Retina (tissue), 1 donor: Measurements from ENCODE around the gene PRIMA1.

ENCODE experiments used
- DNase-seq: peaks from one replicate; pipeline ENCODE4 v3.0.0-alpha.2; 2016

PRIMA1 gene

GRCh38 chr14:93793555-93794324, 5.5 kb upstream of the PRIMA1 start:
- DNase-seq: no peak

GRCh38 chr14:93792391-93792790, 4.1 kb upstream of the PRIMA1 start:
- DNase-seq: no peak

- no peak for DNase-seq
Observed at GRCh38 chr14:93790966-93791365, 2.7 kb upstream of the PRIMA1 start.

- peak; percentile 85 for DNase-seq
Observed at GRCh38 chr14:93789228-93790130, 1.2 kb upstream of the PRIMA1 start.

GRCh38 chr14:93788543-93789227, 400 bp upstream of the PRIMA1 start:
- no peak for DNase-seq

- DNase-seq: peak; percentile 64
Observed at GRCh38 chr14:93787465-93788292, 606 bp downstream of the PRIMA1 start.

- DNase-seq: no peak
Observed at GRCh38 chr14:93785423-93785822, 2.9 kb downstream of the PRIMA1 start.

- no peak for DNase-seq
Observed at GRCh38 chr14:93784878-93785277, 3.4 kb downstream of the PRIMA1 start.

GRCh38 chr14:93780813-93781400, 7.4 kb downstream of the PRIMA1 start:
- DNase-seq: no peak

GRCh38 chr14:93778856-93779629, 9.2 kb downstream of the PRIMA1 start:
- DNase-seq: no peak

GRCh38 chr14:93778453-93778852, 9.8 kb downstream of the PRIMA1 start:
- no peak for DNase-seq

- no peak for DNase-seq
Observed at GRCh38 chr14:93775744-93776143, 12.5 kb downstream of the PRIMA1 start.

- DNase-seq: no peak
Observed at GRCh38 chr14:93775158-93775557, 13.1 kb downstream of the PRIMA1 start.

GRCh38 chr14:93772263-93772662, 16.0 kb downstream of the PRIMA1 start:
- no peak for DNase-seq

GRCh38 chr14:93765970-93766369, 22.3 kb downstream of the PRIMA1 start:
- DNase-seq: no peak

GRCh38 chr14:93765155-93765554, 23.1 kb downstream of the PRIMA1 start:
- DNase-seq: peak; percentile 70

GRCh38 chr14:93764211-93764659, 24.1 kb downstream of the PRIMA1 start:
- no peak for DNase-seq

GRCh38 chr14:93759719-93760307, 28.5 kb downstream of the PRIMA1 start:
- DNase-seq: no peak

GRCh38 chr14:93757206-93757605, 31.1 kb downstream of the PRIMA1 start:
- DNase-seq: no peak

GRCh38 chr14:93753647-93754046, 34.6 kb downstream of the PRIMA1 start:
- DNase-seq: no peak
